Frontal cortex (tissue), 4 donors: ENCODE data around the gene CCDC88A. TPM values are rescaled to one million over a fixed set of nuclear protein-coding genes. Genes with fewer than 3 reads are reported as not detected.

Source experiments
- DNase-seq, 2 donors: peaks; one replicate each; pipeline ENCODE4 v3.0.0; 2012; ENCODE audit warnings: low spot score in 2 of 2
- FAIRE-seq: peaks from 2 replicates; lab custom pipeline; 2012; peaks lifted over from hg19 to GRCh38; lab: Jason Lieb, UNC
- total RNA-seq: library from RNA; depleted of rRNA; stranded (reverse); fragments of >200 nt; gene quantifications from one replicate; pipeline ENCODE4 v1.2.3, GENCODE V29; 2014
- donor health status: control.
- donor health status: control.
- donor health status: control.

The CCDC88A gene
- total RNA-seq, 1 donor from 2014 or later, result 273 TPM

DNA sequence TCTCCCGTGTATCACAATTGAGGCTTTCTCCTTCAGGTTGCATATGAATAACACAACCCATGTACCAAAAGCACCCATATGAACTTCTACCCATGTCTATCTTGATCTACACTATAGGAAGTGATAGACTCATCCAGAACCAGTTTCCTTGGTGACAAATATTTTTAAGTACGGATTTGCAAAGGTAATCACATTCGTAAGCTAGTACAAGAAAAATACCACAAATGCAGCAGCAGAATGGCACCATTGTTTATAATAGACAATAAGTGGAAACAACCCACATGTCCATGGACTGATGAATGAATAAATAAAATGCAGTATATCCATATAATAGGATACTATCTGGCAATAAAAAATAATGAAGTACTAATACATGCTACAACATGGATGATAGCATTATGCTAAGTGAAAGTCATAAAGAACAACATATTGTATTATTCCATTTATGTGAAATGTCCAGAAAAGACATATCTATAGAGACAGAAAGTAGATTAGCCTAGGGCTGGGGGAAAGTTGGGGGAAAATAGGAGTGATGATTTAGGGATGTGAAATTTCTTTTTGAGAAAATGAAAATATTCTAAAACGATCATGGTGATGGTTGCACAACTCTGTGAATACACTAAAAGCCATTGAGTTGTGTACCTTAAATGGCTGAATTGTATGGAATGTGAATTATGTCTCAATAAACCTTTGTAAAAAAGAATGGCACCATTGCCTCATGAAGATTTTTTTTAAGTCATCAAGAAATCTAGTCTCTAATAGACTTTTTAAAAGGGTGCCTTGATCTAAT lies 3.4 kb upstream of the CCDC88A start:
- no peak for FAIRE-seq
- DNase-seq, result no peak

- FAIRE-seq (no peak), DNase-seq (no peak)
Measured at GRCh38 chr2:55421326-55421725, 1.7 kb upstream of the CCDC88A start.

DNA sequence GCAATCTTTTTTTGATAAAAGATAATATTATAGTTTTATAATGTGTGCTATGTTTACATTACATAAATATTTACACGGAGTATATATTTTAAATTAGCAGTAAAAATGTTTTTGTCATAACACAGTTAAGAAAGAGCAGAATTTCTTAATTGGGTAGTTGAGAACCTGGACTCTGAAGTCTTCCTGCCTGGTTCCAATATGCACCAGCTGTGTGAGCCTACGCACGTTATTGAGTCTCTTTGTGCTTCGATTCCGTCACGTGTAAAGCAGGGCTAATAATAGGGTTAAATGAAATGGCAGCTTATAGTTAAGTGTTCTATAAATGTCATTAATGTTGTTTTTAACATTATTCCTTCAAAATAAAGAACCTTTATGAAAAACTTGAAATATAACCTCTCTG lies 1.2 kb upstream of the CCDC88A start:
- no peak for FAIRE-seq
- DNase-seq, result no peak

- DNase-seq (no peak), FAIRE-seq (no peak)
Measured at GRCh38 chr2:55420439-55420725, 726 bp upstream of the CCDC88A start.

- no peak for FAIRE-seq
- peak in 1 of 2 donors; percentile 28 for DNase-seq
Measured at GRCh38 chr2:55419233-55419678, 400 bp downstream of the CCDC88A start.

DNA sequence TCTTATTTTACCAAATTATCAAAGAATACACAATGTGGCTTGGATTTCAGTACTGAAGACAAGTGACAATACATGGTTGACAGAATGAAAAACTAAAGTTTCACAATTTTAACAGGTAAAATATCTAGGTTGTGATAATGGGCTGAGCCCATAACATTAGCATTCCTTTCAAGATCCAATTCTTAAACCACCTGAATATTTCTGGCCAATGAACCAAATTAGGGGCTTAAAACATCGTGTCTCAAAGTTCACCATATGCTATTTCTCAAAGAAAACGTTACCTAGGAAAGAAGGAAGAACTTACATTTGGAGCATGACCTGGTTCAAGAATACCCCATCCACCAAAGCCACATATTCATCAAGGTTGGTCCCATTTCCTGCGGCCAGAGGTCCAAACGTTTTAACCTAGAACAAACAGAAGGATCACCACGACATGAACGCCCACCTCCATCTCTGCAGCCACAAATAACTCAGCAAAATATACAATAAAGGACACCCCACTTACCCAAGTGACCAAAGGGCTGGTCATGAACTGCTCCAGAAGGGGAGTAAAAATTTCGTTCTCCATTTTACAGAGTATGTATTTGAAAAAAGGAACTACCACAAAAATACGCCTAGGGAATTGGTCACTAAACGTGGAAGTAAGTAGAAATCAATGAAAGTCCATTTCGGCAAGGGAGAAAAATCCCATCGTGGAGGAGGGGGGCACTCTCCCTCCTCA lies 984 bp downstream of the CCDC88A start:
- FAIRE-seq, result no peak
- no peak for DNase-seq

DNA sequence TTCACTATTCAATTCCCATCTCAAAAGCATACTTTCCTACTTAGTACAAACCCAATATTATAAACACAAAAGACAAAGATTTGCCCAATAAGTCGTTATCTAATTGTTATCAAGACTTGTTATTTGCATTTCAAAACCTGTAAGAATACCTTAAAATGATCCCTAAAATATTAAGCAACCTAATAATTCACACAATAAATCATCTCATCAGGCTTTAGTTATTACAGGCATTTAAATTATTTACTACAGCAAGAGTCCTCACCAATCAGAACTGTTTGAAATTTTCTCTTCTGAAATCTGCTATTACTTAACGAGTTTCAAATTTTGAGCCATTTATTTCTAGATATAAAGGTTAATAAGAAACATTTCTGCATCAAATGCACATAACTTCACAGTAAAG lies 1.6 kb downstream of the CCDC88A start:
- FAIRE-seq, result no peak
- no peak for DNase-seq

DNA sequence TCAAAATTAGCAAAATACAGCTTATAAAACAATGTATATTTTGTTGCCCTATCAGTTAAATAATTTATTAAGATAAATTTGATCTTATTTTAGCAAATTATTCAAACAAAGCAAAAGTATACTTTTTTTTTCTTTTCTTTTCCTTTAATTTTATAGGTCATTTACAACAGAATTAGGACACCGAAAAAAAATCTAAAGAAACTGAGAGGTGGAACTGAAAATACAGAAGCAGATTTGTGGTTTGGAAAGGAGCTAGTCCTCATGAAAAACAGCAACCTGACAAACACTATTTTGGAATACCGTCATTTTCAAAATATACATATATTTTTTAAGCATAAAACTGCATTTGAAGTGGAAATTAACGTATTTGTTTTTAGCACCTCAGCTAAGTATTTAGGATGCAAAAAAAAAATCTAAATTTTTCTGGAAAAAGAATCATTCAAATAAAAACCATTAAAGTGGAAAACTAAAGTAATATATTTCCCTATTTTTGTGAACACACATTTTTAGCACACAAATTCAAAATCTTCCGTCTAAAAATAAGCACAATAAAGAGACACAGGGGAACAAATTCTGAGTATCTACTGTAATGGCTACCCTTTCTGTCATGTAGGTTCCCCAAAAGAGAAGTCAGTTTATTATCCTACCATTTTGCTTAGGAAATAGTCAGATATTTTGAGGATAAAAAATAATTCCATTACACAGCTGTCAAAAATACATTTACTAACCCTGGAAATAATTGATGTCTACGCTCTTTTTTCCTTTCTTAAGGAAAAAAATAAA lies 2.7 kb downstream of the CCDC88A start:
- FAIRE-seq (no peak), DNase-seq (no peak)

DNA sequence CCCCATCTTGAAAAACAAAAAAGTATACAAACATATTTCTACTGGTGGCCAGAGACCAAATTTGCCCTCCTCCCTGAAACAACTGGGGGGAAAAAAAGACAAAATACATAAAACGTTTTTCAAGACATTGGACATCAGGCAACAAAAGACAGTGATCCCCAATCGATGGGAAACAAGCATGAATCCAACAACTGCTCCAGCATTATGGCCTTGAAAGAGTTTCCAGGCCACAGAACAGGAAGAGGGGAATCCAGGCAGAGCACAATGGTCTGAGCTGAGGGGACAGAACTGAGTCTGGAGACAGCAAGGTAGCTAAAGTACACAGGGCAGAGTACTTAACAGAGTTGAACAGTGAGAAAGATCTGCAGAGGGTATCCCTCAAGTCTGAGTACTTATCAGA lies 4.4 kb downstream of the CCDC88A start:
- FAIRE-seq, result no peak
- no peak for DNase-seq

DNA sequence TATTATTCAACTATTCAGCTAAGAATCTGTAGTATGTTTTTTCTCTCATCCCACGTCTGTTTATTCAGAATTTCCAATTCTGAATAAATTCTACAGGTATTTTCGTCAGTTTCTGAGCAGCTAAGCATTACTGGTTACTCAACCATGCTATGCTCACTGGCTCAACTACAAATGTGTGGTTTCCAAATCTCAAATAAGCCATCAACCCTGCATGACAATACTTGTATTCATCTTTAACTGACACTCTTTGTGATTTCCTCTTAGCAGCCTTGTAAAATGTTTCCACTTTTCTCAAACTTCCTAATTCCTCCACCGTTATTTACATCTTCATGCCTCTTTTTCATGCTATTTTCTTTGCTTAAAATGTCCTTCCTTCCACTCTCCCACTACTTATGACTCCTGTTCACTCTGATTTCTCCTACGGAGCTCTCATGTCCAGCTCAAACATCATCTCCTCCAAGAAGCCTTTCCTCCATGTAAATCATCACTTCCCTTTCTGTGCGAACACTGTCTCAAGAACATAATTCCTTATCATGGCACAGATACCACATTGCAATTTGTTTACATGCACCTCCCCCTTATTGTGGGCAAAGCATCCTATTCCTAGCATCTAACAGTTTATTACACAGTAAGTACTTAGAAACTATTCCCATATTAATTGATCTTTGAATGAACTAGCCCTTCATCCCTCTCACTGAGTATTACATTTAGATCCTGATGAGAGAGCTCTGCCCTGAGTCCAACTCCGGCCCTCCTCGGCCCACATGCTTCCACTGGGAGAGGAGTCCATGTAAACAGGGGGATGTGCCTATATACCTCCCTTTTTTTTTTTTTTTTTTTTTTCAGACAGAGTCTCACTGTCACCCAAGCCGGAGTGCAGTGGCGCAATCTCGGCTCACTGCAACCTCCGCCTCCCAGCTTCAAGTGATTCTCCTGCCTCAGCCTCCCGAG lies 10.5 kb downstream of the CCDC88A start:
- FAIRE-seq (no peak), DNase-seq (no peak)

GRCh38 chr2:55408098-55408882 lies 11.4 kb downstream of the CCDC88A start:
- FAIRE-seq (no peak), DNase-seq (no peak)

DNA sequence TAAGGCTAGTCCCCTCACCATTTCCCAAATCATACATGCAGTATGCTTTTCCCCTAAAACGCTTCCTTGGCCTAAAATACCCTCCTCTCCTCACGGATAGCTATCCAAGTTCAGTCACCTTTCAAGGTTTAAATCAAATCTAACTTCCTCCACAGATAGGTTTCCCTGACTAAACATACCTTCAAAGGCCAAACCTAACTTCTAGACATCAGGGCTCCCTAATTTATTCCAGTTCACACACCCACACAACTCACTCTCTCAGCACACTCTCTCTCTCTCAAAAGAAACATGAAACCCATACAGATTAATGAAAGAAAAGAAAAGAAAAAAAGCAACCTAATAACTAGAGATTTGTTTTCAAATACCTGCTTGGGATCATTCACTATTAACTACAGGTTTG lies 14.5 kb downstream of the CCDC88A start:
- no peak for FAIRE-seq
- DNase-seq, result no peak

DNA sequence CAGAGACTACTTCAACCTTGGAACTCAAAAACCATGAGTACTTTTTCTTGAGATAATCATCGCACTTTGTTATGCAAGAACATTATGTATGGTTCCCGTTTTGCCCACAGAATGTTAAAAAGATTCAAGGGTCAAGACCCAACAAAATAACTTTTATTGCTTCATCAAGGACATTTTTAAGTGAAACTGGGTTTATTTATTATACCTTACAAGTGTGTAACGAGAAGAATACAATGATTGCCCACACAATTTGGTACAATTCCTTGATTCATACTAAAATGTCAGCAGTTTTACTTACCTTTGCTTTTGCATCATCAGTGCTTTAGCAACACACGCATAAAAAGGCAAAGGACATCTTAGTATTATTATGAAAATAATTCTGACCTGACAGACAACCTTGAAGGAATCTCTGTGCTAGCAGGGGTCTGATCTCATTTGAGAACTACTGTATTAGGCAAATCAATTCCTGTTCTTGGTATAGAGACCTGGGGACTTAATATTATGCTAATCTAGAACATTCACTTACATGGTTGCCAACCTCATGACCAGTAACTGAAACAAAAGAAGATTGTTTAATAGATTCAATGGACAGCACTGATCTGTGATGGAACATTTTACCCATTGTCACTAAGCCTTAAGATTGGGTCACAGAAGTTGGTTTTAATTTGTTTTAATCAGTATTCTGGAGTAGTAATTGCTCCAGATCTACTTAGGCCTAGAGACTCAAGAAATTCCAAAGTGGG lies 16.2 kb downstream of the CCDC88A start:
- DNase-seq (no peak), FAIRE-seq (peak; percentile 73)

- no peak for FAIRE-seq
- no peak for DNase-seq
Measured at GRCh38 chr2:55401124-55401523, 18.5 kb downstream of the CCDC88A start.

GRCh38 chr2:55400332-55400731 lies 19.3 kb downstream of the CCDC88A start:
- no peak for DNase-seq
- no peak for FAIRE-seq

DNA sequence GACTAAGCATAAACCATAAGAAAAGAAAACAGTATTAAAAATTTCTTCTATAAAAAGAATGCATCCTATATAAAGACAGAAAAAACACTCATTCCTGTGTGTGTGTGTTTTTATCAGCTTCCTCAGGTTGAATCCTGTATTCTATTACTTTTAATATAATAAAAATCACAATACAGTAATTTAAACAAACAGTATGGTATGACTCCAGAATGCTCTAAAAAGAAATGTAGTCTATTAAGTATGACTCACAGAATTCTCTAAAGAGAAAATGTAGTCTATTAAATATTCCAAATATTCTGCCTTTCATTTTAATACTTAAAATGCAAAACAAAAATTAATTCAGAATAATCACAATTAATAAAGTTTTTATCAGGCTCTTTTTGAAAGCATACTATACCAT lies 19.8 kb downstream of the CCDC88A start:
- FAIRE-seq, result peak; percentile 82

DNA sequence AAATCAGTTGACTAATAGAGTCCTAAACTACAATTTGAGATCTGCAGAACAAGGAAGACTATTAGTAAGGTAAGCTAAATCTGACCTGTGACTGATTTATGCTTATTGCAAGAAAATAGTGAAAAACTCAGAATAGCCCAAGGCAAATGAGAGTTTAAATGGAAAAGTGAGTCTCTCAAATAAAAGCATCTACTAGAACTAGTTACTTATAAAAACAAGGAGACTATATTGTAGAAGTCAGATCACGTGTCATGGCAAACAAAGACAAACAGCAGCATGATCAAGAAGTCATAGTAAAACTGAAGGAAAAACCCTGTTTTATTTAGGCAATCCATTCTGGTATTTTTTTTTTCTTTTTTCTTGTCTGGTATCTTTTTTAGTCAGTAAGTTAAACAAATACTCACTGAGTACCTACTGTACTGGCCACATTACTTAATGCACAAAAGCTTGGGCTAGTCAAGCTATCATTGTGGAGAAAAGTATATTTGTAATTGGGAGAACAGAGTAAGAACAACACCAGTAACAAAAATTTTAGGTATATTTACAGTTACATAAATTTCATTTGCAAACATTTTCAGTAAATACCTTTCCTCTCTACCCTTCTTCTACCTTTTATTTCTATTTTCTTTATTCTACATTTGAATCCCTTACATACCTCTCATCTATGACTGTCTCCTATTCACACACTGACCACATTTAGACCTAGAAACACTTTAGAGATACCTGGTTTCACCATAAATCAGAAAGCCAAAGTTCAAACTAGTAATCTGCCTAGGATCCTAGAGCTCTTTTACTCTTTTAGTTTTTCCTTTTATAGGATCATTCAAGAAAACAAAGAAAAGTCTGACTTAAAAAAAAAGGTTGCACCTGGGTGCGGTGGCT lies 23.7 kb downstream of the CCDC88A start:
- peak; percentile 28 for FAIRE-seq

More for the DNA sequence above, 19.8 kb downstream of the CCDC88A start:
- DNase-seq, result no peak

More for the DNA sequence above, 23.7 kb downstream of the CCDC88A start:
- no peak for DNase-seq
